Brain pericyte (primary cell): ENCODE data around the gene ZNF189.
"Not testable (repeated sequence)": the region's sequence is repeated elsewhere in the genome, so short reads cannot be mapped to it uniquely, and the experiment has no call there.

Experiments
- DNase-seq: peaks from one replicate; pipeline ENCODE4 v3.0.0-alpha.2; 2012; ENCODE audit warnings: low read depth, low spot score

Gene ZNF189

DNA sequence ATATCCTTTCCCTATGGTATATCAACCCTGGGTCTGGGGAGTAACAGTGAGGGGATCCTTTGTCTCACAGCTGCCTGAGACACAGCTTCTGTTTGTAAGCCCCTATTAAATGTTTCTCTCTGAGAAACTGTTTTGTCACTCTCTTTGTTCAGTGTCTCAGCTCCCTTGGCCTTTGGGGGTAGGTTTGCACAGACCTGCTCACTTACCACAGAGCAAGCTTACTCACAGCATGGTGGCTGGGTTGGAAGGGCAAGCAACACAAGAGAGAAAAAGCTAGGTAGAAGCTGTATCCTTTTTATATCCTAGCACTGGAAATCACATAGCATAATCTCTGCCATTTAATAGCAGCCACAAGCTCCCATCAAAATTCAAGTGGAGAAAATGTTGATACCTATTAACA, 18.4 kb upstream of the ZNF189 start:
- DNase-seq, result no peak

- no peak for DNase-seq
These were observed 17.5 kb upstream of the ZNF189 start for GRCh38 chr9:101381118-101381517.

GRCh38 chr9:101381833-101382342, 16.8 kb upstream of the ZNF189 start:
- DNase-seq, result no peak

DNA sequence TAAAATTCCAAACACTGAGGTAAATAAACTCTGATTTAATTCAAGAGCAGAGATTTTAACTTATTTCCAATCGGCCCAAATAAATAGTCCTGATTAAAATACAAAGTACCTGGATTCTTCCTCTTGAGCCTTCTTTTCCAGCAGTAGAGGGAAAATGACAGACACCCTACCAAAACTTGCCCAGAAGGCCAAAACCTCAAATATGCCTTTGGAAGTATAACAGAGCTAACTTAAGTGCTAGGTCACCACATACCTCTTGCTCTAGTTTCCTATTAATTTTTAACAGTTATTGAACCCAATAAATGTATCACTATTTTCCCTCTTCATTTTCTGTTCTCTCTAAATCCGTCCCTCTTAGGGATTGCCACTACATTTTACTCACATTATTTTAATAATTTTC, 15.3 kb upstream of the ZNF189 start:
- DNase-seq, result no peak

DNA sequence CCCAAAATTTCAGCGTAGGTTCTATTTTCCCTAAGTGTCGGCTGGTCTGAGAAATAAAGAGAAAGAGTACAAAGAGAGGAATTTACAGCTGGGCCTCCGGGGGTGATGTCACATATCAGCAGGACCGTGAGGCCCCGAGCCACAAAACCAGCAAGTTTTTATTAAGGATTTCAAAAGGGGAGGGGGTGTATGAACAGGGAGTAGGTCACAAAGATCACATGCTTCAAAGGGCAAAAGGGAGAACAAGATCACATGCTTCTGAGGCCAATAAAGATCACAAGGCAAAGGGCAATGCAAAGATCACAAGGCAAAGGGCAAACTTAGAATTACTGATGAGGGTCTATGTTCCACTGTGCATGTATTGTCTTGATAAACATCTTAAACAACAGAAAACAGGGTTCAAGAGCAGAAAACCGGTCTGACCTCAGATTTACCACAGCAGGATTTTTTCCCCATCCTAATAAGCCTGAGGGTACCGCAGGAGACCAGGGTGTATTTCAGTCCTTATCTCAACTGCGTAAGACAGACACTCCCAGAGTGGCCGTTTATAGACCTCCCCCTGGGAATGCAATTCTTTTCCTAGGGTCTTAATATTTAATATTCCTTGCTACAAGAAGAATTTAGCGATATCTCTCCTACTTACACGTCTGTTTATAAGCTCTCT, 13.6 kb upstream of the ZNF189 start, which contains the start of gene BAAT:
BAAT (minus strand) TSS at position 134 of the 664 bp plus-strand sequence. CDS start 13,602 bp downstream, outside the sequence.
- not testable (repeated sequence) for DNase-seq

DNA sequence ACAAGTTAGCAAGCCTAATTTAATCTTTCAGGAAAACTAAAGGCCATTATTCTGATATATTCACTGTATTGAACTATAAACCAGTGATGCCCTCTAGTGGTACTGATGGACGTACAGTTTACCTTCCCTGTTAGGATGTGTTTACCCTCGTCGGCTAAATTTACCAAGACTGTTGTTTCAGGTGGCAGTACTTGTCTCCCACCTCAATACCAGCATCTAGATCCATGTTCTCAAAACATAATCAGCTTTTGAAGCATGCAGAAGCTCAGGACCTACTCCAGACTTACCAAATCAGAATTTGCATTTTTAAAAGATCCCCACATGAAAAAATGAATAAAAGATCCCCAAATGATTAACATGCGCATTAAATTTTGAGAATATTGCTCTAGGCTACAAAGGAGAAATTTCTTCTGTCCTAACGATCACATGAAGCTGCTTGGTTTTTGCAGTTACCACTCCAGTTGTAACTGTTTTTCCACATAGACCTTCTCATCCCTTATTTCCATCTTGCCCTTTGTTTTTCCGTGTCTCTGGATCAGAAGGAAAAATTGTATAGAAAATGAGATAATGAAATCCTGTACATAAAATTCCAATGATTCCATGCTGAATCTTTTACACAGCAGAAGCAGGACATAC, 10.7 kb upstream of the ZNF189 start:
- no peak for DNase-seq

- no peak for DNase-seq
These were observed 10.1 kb upstream of the ZNF189 start for GRCh38 chr9:101388507-101388993.

GRCh38 chr9:101393135-101393534, 5.5 kb upstream of the ZNF189 start:
- no peak for DNase-seq

DNA sequence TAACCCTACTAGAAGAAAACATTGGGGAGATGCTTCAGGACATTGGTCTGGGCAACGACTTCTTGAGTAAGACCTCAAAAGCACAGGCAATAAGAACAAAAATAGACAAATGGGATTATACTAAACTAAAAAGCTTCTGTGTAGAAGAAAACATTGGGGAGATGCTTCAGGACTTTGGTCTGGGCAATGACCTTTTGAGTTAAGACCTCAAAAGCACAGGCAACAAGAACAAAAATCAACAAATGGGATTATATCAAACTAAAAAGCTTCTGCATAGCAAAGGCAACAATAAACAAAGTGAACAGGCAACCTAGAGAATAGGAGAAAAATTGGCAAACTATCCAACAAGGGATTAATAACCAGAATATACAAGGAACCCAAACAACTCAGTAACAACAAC, 4.0 kb upstream of the ZNF189 start:
- DNase-seq, result no peak

DNA sequence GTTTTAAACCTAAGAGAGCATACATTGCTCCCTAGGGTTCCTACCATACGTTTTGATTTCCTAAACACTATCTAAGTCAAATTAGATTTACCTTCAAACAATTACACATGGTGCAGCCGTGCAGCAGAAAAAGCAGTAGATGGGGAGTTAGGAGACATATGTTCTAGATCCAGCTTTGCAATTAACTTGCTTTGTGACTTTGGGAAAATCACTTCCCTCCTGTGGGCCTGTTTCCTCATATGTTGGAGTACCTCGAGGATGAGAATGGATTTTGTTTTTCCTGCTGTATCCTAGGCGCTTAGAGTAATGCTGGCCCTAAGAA, 944 bp upstream of the ZNF189 start:
- DNase-seq, result no peak

- DNase-seq, result no peak
These were observed 435 bp downstream of the ZNF189 start for GRCh38 chr9:101398930-101399642.

DNA sequence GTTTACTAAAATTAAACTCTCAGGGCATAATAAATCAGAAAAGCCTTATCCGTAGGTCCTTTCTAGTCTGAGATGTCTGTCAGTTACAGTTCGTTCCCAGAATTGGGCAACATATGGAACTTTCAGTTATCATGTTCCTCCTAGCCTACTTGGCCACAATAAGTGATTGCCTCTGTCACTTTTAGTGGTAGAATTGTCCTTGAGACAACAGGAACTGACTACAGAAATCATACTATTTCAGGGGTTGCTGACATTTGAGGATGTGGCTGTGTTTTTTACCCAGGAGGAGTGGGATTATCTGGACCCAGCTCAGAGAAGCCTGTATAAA, 956 bp downstream of the ZNF189 start:
- DNase-seq, result no peak

GRCh38 chr9:101400120-101400519, 1.5 kb downstream of the ZNF189 start:
- DNase-seq, result no peak

- no peak for DNase-seq
These were observed 5.0 kb downstream of the ZNF189 start for GRCh38 chr9:101403516-101404285.

DNA sequence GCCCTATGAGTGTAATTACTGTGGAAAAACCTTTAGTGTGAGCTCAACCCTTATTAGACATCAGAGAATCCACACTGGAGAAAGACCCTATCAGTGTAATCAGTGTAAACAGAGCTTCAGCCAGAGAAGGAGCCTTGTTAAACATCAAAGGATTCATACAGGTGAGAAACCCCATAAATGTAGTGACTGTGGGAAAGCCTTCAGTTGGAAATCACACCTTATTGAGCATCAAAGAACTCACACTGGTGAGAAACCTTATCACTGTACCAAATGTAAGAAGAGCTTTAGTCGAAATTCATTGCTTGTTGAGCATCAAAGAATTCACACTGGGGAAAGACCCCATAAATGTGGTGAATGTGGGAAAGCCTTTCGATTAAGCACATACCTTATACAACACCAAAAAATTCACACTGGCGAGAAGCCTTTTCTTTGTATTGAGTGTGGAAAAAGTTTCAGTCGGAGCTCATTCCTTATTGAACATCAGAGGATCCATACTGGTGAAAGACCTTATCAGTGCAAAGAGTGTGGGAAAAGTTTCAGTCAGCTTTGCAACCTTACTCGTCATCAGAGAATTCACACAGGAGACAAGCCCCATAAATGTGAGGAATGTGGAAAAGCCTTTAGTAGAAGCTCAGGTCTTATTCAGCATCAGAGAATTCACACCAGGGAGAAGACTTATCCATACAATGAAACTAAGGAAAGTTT, 9.9 kb downstream of the ZNF189 start:
- no peak for DNase-seq

DNA sequence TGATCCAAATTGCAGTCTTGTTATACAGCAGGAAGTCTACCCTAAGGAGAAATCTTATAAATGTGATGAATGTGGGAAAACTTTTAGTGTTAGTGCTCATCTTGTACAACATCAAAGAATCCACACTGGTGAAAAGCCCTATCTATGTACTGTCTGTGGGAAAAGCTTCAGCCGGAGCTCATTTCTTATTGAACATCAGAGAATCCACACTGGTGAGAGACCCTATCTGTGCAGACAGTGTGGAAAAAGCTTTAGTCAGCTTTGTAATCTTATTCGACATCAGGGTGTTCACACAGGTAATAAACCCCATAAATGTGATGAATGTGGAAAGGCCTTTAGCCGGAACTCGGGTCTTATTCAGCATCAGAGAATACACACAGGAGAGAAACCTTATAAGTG, 10.4 kb downstream of the ZNF189 start:
- no peak for DNase-seq

DNA sequence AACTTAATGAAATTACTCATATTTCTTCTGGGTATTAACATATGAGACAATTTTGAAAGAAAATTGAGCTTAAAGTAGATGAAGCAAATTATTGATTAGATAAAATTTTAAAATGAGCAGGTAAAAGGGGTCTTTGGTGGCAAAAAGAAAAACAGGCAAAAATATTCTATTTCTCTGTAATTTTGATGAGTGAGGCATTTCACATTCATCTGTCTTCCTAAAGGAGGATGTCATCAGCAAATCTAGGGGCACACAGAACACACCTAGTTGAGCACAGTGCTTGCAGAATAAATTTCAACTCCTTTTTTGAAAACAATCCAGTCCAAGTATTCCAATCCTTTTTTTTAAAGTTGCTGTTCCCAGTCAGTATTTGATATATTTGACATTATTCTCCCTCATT, 16.2 kb downstream of the ZNF189 start:
- no peak for DNase-seq

DNA sequence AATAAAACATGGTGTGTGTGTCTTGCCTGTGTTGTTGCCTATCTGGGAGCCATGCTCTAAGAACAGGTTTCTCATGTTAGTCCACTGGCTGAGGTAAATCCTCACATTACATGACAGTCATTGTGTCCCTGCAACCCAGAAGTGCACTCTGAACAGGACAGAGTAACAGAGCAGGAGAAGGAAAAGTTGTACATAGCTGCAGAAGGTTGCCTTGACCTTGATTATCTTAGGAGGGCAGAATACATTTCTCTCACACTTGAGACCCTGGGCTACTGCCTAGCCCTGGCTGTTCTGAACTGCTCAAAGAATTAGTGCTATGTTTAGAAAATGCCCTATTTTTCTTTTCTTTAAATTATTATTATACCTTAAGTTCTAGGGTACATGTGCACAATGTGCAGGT, 16.9 kb downstream of the ZNF189 start:
- DNase-seq, result no peak

GRCh38 chr9:101417389-101417788, 18.7 kb downstream of the ZNF189 start:
- DNase-seq, result no peak

DNA sequence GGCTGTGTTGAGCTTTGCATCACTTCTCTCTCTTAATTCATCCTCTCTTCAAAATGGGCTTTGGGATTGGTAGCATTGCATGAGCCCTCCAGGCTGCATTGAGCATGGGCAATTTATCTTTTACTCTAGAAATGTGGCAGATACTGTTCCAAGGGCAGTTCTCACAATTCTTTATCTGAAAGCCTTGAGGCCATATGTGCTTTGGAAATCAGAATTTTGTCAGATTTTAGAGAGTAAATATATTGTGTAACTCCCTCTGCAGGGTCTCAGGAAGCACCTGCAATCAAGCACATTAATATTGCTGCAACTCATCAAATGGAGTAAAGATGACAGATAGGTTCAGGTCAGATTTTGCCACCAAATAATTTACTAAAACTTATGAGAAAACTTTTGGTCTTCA, 19.3 kb downstream of the ZNF189 start:
- no peak for DNase-seq
